Keratinocyte (primary cell): ENCODE data around the gene GREB1.

Experiments
- EZH2 ChIP-seq: IDR thresholded peaks from one replicate; pipeline ENCODE4 v1.6.1; 2012; ENCODE audit warnings: inconsistent platforms, mild to moderate bottlenecking, low read length, moderate library complexity
- TF ChIP-seq, protein P1 (sequence below), 3 experiments: IDR thresholded peaks in 1 of 3; conservative IDR thresholded peaks in 1 of 3; optimal IDR thresholded peaks in 1 of 3; 2 replicates in 2 of 3; 3 replicates in 1 of 3; pipeline versions ENCODE3 to v1.5.1; 2011; ENCODE audit warnings: low read length in 3 of 3, mild to moderate bottlenecking in 3 of 3, moderate library complexity in 2 of 3, control low read depth in 1 of 3, inconsistent platforms in 1 of 3; ENCODE audit not compliant: insufficient read depth in 2 of 3; ENCODE audit errors: extremely low read depth in 1 of 3

DNA sequence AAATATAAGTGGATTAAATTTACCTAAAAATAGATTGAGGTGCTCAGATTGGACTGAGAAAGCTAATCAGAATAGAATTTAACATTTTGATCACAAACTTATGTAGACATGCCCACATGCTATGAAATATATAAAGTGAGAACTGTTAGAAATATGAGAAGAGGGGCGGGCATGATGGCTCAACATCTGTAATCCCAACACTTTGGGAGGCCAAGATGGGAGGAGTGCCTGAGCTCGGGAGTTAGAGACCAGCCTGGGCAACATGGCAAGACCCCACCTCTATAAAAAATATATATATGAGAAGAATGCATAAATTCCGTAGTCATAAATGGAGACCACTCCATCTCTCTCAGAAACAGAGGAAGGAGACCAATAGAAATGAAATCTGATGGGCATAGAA, 110.4 kb downstream of the GREB1 start:
- TF ChIP-seq, protein P1, sequence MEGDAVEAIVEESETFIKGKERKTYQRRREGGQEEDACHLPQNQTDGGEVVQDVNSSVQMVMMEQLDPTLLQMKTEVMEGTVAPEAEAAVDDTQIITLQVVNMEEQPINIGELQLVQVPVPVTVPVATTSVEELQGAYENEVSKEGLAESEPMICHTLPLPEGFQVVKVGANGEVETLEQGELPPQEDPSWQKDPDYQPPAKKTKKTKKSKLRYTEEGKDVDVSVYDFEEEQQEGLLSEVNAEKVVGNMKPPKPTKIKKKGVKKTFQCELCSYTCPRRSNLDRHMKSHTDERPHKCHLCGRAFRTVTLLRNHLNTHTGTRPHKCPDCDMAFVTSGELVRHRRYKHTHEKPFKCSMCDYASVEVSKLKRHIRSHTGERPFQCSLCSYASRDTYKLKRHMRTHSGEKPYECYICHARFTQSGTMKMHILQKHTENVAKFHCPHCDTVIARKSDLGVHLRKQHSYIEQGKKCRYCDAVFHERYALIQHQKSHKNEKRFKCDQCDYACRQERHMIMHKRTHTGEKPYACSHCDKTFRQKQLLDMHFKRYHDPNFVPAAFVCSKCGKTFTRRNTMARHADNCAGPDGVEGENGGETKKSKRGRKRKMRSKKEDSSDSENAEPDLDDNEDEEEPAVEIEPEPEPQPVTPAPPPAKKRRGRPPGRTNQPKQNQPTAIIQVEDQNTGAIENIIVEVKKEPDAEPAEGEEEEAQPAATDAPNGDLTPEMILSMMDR (optimal IDR thresholded peaks at IDR 0.05 in 1 of 3, IDR thresholded peaks at IDR 0.05 in 1 of 3, conservative IDR thresholded peaks at IDR 0.05 in 1 of 3; ENCODE audit: extremely low read depth in 1 of 3, insufficient read depth in 2 of 3, low read length in 3 of 3): no peak
- no peak for TF ChIP-seq EZH2
